Measurements from ENCODE around the gene APP. TPM values are rescaled to one million over a fixed set of nuclear protein-coding genes. Genes with fewer than 3 reads are reported as not detected.

APP gene
- total RNA-seq, 1 experiment from 2014 or later = 560 TPM

DNA sequence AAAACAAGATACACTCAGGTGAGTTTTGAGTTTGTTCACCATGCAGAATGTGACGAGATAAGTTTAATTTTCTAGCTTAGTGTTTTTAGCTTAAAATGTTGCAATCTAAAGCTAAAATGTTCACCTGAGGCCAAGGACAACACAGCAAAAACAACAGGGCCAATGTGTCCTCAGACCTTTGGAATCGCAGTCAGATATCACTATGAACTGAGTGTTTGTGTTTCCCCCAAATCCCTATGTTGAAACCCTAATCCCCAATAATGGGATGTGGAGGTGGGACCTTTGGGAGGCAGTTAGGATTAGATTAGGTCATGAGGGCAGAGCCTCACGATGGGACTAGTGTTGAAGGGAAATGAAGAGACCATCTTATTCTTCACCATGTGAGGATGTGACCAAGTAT lies 291.4 kb downstream of the APP start (continued):
- TF ChIP-seq, protein P1, sequence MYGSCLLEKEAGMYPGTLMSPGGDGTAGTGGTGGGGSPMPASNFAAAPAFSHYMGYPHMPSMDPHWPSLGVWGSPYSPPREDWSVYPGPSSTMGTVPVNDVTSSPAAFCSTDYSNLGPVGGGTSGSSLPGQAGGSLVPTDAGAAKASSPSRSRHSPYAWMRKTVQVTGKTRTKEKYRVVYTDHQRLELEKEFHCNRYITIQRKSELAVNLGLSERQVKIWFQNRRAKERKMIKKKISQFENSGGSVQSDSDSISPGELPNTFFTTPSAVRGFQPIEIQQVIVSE (CRISPR knock-in tag; IDR thresholded peaks at IDR 0.05; ENCODE audit: borderline replicate concordance) = no peak
- TF ChIP-seq OVOL2 (CRISPR knock-in tag; IDR thresholded peaks at IDR 0.05; ENCODE audit: borderline replicate concordance) (no peak), TCF7 (CRISPR knock-in tag; IDR thresholded peaks at IDR 0.05; ENCODE audit: low read depth) (no peak), GABPB1 (CRISPR knock-in tag; IDR thresholded peaks at IDR 0.05) (no peak), ZNF317 (CRISPR knock-in tag; IDR thresholded peaks at IDR 0.05; ENCODE audit: borderline replicate concordance, low read depth) (no peak), MYBL2 (CRISPR knock-in tag; IDR thresholded peaks at IDR 0.05) (no peak), HMGA2 (CRISPR knock-in tag; IDR thresholded peaks at IDR 0.05) (no peak)
- TF ChIP-seq, protein P2, sequence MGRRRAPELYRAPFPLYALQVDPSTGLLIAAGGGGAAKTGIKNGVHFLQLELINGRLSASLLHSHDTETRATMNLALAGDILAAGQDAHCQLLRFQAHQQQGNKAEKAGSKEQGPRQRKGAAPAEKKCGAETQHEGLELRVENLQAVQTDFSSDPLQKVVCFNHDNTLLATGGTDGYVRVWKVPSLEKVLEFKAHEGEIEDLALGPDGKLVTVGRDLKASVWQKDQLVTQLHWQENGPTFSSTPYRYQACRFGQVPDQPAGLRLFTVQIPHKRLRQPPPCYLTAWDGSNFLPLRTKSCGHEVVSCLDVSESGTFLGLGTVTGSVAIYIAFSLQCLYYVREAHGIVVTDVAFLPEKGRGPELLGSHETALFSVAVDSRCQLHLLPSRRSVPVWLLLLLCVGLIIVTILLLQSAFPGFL (CRISPR knock-in tag; IDR thresholded peaks at IDR 0.05; ENCODE audit: borderline replicate concordance) = no peak
- TF ChIP-seq, protein P3, sequence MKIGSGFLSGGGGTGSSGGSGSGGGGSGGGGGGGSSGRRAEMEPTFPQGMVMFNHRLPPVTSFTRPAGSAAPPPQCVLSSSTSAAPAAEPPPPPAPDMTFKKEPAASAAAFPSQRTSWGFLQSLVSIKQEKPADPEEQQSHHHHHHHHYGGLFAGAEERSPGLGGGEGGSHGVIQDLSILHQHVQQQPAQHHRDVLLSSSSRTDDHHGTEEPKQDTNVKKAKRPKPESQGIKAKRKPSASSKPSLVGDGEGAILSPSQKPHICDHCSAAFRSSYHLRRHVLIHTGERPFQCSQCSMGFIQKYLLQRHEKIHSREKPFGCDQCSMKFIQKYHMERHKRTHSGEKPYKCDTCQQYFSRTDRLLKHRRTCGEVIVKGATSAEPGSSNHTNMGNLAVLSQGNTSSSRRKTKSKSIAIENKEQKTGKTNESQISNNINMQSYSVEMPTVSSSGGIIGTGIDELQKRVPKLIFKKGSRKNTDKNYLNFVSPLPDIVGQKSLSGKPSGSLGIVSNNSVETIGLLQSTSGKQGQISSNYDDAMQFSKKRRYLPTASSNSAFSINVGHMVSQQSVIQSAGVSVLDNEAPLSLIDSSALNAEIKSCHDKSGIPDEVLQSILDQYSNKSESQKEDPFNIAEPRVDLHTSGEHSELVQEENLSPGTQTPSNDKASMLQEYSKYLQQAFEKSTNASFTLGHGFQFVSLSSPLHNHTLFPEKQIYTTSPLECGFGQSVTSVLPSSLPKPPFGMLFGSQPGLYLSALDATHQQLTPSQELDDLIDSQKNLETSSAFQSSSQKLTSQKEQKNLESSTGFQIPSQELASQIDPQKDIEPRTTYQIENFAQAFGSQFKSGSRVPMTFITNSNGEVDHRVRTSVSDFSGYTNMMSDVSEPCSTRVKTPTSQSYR (CRISPR knock-in tag; IDR thresholded peaks at IDR 0.05) = no peak
- TF ChIP-seq, protein P4, sequence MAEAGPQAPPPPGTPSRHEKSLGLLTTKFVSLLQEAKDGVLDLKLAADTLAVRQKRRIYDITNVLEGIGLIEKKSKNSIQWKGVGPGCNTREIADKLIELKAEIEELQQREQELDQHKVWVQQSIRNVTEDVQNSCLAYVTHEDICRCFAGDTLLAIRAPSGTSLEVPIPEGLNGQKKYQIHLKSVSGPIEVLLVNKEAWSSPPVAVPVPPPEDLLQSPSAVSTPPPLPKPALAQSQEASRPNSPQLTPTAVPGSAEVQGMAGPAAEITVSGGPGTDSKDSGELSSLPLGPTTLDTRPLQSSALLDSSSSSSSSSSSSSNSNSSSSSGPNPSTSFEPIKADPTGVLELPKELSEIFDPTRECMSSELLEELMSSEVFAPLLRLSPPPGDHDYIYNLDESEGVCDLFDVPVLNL (CRISPR knock-in tag; IDR thresholded peaks at IDR 0.05; ENCODE audit: borderline replicate concordance, low read depth) = no peak
- TF ChIP-seq, protein P5, sequence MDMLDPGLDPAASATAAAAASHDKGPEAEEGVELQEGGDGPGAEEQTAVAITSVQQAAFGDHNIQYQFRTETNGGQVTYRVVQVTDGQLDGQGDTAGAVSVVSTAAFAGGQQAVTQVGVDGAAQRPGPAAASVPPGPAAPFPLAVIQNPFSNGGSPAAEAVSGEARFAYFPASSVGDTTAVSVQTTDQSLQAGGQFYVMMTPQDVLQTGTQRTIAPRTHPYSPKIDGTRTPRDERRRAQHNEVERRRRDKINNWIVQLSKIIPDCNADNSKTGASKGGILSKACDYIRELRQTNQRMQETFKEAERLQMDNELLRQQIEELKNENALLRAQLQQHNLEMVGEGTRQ (CRISPR knock-in tag; IDR thresholded peaks at IDR 0.05) = no peak

DNA sequence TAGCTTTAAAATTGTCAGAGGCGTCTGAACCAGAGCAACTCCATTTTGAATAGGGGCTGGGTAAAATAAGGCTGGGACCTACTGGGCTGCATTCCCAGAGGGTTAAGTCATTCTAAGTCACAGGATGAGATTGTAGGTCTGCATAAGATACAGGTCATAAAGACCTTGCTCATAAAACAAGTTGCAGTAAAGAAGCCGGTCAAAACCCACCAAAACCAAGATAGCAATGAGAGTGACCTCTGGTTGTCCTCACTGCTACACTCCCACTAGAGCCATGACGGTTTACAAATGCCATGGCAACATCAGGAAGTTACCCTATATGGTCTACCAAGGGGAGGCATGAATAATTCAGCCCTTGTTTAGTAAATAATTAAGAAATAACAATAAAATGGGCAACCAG lies 292.2 kb downstream of the APP start:
- Mint-ChIP-seq H3K9me3 (peaks cover 11% of the 10 kb centered on the region), H3K4me1 (0 out of 2 replicates have a peak, but pooled peaks cover 5% of the 10 kb centered on the region), H3K27me3 (ENCODE audit: low read depth) (no peaks in the 10 kb centered on the region), H3K4me3 (no peak overlapping the region), H3K27ac (no peak overlapping the region), H3K36me3 (peaks cover 41% of the 10 kb centered on the region)
- POLR2A ChIA-PET = no interaction called here
- ATAC-seq (no peak), DNase-seq (ENCODE audit: low spot score) (no peak)
- CTCF ChIA-PET = interaction anchor here (1.0 kb wide), 1 partner anchor 16 kb away, joined by 4 read pairs; no protein-coding TSS in a partner anchor
- no peak for TF ChIP-seq JAZF1 (CRISPR knock-in tag; IDR thresholded peaks at IDR 0.05)
- TF ChIP-seq, protein P6, sequence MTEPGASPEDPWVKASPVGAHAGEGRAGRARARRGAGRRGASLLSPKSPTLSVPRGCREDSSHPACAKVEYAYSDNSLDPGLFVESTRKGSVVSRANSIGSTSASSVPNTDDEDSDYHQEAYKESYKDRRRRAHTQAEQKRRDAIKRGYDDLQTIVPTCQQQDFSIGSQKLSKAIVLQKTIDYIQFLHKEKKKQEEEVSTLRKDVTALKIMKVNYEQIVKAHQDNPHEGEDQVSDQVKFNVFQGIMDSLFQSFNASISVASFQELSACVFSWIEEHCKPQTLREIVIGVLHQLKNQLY (CRISPR knock-in tag; IDR thresholded peaks at IDR 0.05) = no peak
- no peak for TF ChIP-seq NR2C2 (CRISPR knock-in tag; IDR thresholded peaks at IDR 0.05)
- TF ChIP-seq ZNF671 (CRISPR knock-in tag; IDR thresholded peaks at IDR 0.05) = no peak
- TF ChIP-seq ATF1 (CRISPR knock-in tag; IDR thresholded peaks at IDR 0.05) = no peak
- no peak for TF ChIP-seq ZNF396 (CRISPR knock-in tag; IDR thresholded peaks at IDR 0.05; ENCODE audit: borderline replicate concordance)
- TF ChIP-seq, protein P7, sequence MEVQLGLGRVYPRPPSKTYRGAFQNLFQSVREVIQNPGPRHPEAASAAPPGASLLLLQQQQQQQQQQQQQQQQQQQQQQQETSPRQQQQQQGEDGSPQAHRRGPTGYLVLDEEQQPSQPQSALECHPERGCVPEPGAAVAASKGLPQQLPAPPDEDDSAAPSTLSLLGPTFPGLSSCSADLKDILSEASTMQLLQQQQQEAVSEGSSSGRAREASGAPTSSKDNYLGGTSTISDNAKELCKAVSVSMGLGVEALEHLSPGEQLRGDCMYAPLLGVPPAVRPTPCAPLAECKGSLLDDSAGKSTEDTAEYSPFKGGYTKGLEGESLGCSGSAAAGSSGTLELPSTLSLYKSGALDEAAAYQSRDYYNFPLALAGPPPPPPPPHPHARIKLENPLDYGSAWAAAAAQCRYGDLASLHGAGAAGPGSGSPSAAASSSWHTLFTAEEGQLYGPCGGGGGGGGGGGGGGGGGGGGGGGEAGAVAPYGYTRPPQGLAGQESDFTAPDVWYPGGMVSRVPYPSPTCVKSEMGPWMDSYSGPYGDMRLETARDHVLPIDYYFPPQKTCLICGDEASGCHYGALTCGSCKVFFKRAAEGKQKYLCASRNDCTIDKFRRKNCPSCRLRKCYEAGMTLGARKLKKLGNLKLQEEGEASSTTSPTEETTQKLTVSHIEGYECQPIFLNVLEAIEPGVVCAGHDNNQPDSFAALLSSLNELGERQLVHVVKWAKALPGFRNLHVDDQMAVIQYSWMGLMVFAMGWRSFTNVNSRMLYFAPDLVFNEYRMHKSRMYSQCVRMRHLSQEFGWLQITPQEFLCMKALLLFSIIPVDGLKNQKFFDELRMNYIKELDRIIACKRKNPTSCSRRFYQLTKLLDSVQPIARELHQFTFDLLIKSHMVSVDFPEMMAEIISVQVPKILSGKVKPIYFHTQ (CRISPR knock-in tag; IDR thresholded peaks at IDR 0.05) = no peak
- TF ChIP-seq, protein P8, sequence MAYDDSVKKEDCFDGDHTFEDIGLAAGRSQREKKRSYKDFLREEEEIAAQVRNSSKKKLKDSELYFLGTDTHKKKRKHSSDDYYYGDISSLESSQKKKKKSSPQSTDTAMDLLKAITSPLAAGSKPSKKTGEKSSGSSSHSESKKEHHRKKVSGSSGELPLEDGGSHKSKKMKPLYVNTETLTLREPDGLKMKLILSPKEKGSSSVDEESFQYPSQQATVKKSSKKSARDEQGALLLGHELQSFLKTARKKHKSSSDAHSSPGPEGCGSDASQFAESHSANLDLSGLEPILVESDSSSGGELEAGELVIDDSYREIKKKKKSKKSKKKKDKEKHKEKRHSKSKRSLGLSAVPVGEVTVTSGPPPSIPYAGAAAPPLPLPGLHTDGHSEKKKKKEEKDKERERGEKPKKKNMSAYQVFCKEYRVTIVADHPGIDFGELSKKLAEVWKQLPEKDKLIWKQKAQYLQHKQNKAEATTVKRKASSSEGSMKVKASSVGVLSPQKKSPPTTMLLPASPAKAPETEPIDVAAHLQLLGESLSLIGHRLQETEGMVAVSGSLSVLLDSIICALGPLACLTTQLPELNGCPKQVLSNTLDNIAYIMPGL (CRISPR knock-in tag; IDR thresholded peaks at IDR 0.05) = no peak
- no peak for TF ChIP-seq ZNF263 (CRISPR knock-in tag; IDR thresholded peaks at IDR 0.05; ENCODE audit: low read depth)
